ENCODE results near the gene TERT. TPM values are rescaled to one million over a fixed set of nuclear protein-coding genes. Genes with fewer than 3 reads are reported as not detected.

Gene TERT
- total and polyA plus RNA-seq, 4 donors: 0.02 TPM; not detected in 3

DNA sequence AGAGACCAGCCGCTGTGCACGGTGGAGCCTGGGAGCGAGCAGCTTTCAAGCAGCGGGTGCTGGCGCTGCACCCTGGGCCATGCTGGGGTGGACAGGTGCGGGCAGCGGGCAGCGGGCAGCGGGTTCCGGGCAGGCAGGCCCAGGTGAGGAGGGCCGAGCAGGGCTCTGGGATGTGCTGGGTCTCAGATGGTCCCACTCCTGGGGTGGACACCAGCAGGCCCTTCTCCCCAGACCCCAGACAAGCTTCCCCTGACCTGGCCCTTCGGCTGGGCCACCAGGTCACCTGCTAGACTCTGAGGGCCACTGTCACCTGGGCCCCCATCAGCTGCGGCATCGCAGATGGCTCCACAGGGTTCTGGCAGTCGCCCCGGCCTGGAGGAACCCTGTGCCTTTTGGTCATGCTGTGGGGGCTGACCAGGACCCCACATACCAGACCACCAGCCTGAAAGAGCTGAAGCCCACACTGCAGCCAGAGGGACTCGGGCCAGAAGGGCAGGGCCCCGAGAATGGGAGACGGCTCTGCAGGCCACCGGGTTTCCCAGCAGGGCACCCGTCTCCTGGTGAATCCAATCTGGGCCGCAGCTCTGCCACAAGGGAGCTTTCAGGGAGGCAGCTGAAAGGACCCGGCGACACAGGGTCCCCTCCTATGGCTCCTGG lies 91.4 kb downstream of the TERT start:
- TF ChIP-seq, protein P1, sequence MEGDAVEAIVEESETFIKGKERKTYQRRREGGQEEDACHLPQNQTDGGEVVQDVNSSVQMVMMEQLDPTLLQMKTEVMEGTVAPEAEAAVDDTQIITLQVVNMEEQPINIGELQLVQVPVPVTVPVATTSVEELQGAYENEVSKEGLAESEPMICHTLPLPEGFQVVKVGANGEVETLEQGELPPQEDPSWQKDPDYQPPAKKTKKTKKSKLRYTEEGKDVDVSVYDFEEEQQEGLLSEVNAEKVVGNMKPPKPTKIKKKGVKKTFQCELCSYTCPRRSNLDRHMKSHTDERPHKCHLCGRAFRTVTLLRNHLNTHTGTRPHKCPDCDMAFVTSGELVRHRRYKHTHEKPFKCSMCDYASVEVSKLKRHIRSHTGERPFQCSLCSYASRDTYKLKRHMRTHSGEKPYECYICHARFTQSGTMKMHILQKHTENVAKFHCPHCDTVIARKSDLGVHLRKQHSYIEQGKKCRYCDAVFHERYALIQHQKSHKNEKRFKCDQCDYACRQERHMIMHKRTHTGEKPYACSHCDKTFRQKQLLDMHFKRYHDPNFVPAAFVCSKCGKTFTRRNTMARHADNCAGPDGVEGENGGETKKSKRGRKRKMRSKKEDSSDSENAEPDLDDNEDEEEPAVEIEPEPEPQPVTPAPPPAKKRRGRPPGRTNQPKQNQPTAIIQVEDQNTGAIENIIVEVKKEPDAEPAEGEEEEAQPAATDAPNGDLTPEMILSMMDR (IDR thresholded peaks at IDR 0.05; ENCODE audit: control extremely low read depth, extremely low read depth): no peak
- H3K27me3 ChIP-seq (ENCODE audit: control insufficient read depth in 3 of 3, insufficient read depth in 3 of 3, low read length in 2 of 3): peaks cover 8 to 14% (median 11%) of the 10 kb centered on the region in 3 donors

More for the DNA sequence above, 91.4 kb downstream of the TERT start:
- H3K4me1 ChIP-seq (ENCODE audit: control insufficient read depth in 5 of 5, insufficient read depth in 5 of 5, low read length in 5 of 5): peaks cover 0 to 16% (median 4%) of the 10 kb centered on the region in 5 donors
- no peaks in the 10 kb centered on the region for H3K9me3 ChIP-seq (ENCODE audit: control insufficient read depth in 4 of 4, insufficient read depth in 3 of 4, low read length in 3 of 4)
- ATAC-seq (ENCODE audit: insufficient read depth, low FRiP score) (no peak), DNase-seq (no peak)
- H3K9ac ChIP-seq (ENCODE audit: insufficient read depth in 1 of 2, low read length in 2 of 2): no peak overlapping the region
- H3K36me3 ChIP-seq (ENCODE audit: control insufficient read depth in 4 of 4, insufficient read depth in 4 of 4, low read length in 4 of 4): no peaks in the 10 kb centered on the region
- H3K4me3 ChIP-seq: no peak overlapping the region
- WGBS, 2 donors: 83 to 88% methylated on average over 24 of the region's 24 CpGs
- no peak overlapping the region for H3K27ac ChIP-seq (ENCODE audit: low read depth in 1 of 2, low read length in 1 of 2)

Small RNA genes lying within 50 kb of the gene (small RNA-seq; reads per million reads assigned to genes)
- gene MIR4457 (ENCODE audit: low replicate concordance): not detected

Other genes with a start within 250 kb of the TERT start
- 10 to 100 TPM; 42.8 to 50.4 TPM for gene SLC12A7, start 183.0 kb downstream of the TERT start, total RNA-seq
- gene SLC12A7, start 183.0 kb downstream of the TERT start, polyA plus RNA-seq: 10 to 100 TPM; 14.8 to 36.9 TPM
- gene SLC6A19, start 93.5 kb downstream of the TERT start, total RNA-seq: under 1 TPM in 1 of 2 donors, not detected in 1; 0.06 TPM
- gene SLC6A19, start 93.5 kb downstream of the TERT start, polyA plus RNA-seq: not detected
- not detected for gene SLC6A18, start 69.7 kb downstream of the TERT start, total RNA-seq
- not detected for gene SLC6A18, start 69.7 kb downstream of the TERT start, polyA plus RNA-seq
- gene CLPTM1L, start 50.0 kb upstream of the TERT start, total RNA-seq: 100 to 1,000 TPM; 142 to 153 TPM
- gene CLPTM1L, start 50.0 kb upstream of the TERT start, polyA plus RNA-seq: 100 to 1,000 TPM in 1 of 2 donors, 10 to 100 TPM in 1; 79.0 to 147 TPM
- under 1 TPM; 0.85 to 0.95 TPM for gene SLC6A3, start 150.4 kb upstream of the TERT start, total RNA-seq
- gene SLC6A3, start 150.4 kb upstream of the TERT start, polyA plus RNA-seq: 1 to 10 TPM in 1 of 2 donors, under 1 TPM in 1; 0.30 to 1.1 TPM
- gene LPCAT1, start 228.9 kb upstream of the TERT start, total RNA-seq: 100 to 1,000 TPM; 320 to 565 TPM
- gene LPCAT1, start 228.9 kb upstream of the TERT start, polyA plus RNA-seq: 100 to 1,000 TPM; 198 to 669 TPM